ENCODE data around the gene UBE2Z.

DNA sequence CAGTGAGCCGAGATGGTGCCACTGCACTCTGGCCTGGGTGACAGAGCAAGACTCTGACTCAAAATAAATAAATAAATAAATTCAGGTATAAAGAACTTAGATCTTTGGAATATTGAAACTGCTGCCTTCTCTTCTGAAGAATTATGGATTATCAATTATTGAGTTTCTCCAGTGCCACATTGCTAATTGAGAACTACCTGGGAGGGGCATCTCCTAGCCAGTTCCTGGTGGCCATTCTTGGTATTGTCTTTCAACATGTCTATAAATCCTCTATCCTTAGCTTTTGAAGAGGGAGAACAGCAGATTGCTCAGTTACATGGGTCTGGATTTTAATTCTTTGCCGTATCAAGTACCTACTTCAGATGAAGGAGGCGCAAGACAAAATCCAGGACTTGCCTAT is 48.2 kb upstream of the UBE2Z start:
- TF ChIP-seq, protein P1, sequence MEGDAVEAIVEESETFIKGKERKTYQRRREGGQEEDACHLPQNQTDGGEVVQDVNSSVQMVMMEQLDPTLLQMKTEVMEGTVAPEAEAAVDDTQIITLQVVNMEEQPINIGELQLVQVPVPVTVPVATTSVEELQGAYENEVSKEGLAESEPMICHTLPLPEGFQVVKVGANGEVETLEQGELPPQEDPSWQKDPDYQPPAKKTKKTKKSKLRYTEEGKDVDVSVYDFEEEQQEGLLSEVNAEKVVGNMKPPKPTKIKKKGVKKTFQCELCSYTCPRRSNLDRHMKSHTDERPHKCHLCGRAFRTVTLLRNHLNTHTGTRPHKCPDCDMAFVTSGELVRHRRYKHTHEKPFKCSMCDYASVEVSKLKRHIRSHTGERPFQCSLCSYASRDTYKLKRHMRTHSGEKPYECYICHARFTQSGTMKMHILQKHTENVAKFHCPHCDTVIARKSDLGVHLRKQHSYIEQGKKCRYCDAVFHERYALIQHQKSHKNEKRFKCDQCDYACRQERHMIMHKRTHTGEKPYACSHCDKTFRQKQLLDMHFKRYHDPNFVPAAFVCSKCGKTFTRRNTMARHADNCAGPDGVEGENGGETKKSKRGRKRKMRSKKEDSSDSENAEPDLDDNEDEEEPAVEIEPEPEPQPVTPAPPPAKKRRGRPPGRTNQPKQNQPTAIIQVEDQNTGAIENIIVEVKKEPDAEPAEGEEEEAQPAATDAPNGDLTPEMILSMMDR (IDR thresholded peaks at IDR 0.05): no peak
- no peak for TF ChIP-seq EP300 (IDR thresholded peaks at IDR 0.05)
